GM20431 (cell line): ENCODE measurements around the gene TEX48.

Source experiments
- in situ Hi-C: fragments of 300-500 bp; cut with MseI, MboI; formaldehyde crosslinking; loops from one replicate; pipeline ENCODE4 v1.15.0; 2020; ENCODE audit warnings: low sequenced_read_pairs; ENCODE audit not compliant: unreplicated experiment

The TEX48 gene

DNA sequence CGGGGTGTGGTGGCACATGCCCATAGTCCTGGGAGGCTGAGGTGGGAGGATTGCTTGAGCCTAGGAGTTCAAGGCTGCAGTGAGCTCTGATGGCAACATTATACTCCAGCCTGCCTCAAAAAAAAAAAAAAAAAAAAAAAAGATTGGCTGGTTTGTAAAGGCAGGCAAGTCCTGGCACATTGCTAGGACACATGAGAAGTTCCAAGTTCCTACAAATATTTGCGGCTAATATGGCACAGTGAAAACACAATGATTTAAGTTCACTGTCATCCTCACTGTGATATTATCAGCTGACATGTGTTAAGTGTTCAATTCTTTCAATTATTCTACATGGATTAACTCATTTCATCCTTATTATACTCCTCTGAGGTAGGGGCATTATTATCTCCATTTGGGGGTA, 50.8 kb downstream of the TEX48 start:
- in situ Hi-C loops: no loop called here

DNA sequence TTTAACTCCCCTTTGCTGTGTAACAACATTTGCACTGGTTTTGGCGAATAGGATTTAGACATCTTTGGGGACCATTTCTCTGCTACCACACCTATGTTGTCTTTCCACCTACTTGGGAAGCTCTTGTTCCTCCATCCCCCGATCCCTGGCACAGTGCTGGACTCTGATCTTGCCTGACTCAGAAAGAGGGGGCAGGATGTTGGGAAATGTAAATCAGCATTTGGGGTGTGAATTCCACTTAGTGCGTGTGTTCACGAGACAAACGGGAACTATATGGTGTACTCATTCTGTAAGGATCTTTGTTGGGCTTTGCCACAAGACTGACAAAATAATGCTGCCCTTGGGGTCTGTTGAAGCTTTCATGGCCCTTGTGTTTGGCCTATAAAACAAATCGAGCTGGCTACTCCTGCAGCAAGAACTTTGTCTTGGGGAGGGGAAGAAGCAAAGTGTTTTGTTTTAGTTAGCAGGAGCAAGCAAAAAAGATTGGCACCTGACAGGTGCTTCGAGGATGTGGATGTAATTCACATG, 52.4 kb downstream of the TEX48 start:
- in situ Hi-C loops: no loop called here

GRCh38 chr9:114627553-114627952, 54.4 kb downstream of the TEX48 start:
- in situ Hi-C loops: no loop called here

DNA sequence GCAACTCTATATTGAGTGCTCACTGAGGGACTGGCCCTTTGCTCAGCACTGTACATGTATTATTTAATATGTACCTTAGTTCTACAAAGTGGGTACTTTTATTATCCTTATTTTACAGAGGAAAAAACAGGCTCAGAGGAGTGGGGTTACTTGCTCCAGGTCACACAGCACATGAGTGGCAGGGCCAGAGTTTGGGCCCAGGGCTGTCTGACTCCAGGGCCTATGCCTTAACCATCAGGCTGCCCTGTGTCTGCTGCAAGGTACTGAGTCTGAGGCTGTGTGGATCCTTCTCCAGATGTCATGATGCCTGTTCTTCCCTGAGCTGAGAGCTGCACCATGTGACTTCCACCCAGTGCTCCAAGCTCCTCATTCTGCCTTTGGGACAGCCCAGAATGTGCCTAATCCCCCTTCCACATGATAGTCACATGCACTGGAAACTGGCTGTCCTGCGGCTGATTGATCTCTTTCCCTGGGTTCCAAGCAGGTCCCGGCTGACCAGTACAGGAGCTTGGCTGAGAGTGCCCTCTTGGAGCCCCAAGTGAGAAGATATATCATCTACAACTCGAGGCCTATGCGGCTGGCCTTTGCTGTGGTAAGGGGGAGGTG, 55.5 kb downstream of the TEX48 start:
- in situ Hi-C loops: no loop called here

DNA sequence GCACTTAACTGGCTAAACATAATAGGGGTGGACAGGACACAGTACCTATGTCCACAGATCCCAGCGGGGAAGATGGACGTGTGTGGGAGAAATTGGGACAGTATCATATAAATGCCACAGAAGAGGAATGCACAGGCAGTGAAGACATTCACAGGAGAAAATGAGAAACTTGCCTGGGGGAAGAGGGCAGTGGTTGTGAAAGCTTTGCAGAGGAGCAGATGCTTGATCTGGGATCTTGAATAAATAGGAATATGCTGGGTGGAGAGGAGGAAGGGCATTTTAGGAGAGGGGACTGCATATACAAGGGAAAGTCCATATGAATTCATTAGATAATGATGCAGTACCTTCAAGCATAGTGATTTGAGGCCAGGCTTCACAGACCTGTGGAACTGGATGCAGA, 57.3 kb downstream of the TEX48 start:
- in situ Hi-C loops: no loop called here

DNA sequence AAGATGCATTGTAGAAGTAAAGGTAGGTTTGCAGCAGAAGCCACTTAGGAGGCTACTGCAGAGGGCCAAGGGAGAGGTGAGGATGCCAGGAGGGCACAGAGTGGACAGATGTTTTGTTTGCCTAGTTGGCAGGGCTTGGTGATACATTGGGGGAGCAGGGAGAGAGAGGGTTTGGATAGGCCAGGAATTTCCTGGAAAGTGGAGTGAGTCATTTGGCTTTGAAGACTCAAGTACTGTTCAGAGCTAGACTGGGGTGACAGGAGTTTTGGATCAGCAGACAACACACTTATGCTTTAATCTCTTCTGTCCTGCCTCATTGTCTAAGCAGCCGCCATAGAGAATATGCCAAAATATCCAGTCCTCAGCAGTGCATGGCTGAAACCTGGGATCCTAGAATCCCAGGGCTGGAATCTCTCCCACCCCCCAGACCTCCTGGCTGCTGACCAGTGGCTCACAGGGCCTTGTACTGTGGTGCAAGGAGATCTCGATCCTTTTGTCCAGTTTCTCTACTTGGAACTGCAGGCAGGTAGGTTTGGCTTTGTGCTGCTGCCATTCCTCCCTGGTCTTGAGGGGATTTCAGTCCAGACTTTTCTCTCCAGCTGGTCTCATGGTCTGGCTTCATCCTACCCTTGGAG, 59.9 kb downstream of the TEX48 start:
- in situ Hi-C loops: no loop called here

DNA sequence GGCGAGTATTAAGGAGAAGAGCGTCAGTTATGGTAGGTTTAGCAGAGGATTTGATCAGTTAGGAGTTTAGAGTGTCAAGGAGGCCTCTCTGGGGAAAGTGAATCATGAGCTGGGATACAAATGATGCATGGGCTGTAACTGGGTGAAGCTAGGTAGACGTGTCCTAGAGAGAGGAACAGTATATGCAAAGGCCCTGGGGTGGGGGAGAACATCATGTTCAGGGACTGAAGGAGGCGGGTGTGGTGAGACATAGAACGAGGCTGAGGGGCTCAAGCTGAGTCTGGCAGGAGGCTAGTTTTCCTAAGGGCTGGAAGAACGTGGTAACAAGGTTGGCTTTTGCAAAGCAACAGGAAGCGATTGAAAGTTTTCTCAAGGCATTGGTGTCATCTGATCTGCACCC, 60.4 kb downstream of the TEX48 start:
- in situ Hi-C loops: no loop called here

GRCh38 chr9:114619191-114619761, 62.7 kb downstream of the TEX48 start:
- in situ Hi-C loops: no loop called here

GRCh38 chr9:114616684-114617520, 65.1 kb downstream of the TEX48 start:
- in situ Hi-C loops: no loop called here
